Neuronal stem cell (in vitro differentiated cells): ENCODE data around the gene PRKCE.

ENCODE experiments used
- DNase-seq: peaks from one replicate; pipeline ENCODE4 v3.0.0-alpha.2; 2013; ENCODE audit warnings: low spot score
- H2AFZ ChIP-seq: one replicate; pipeline ENCODE4 v1.6.1; 2013; ENCODE audit warnings: mild to moderate bottlenecking, low read length, inconsistent platforms
- H2AK5ac ChIP-seq: 2 replicates; pipeline ENCODE4 v1.6.1; 2013; ENCODE audit warnings: low read depth, mild to moderate bottlenecking, inconsistent platforms, low read length, moderate library complexity, mixed read lengths
- H2BK120ac ChIP-seq: 2 replicates; pipeline ENCODE4 v1.6.1; 2013; ENCODE audit warnings: low read depth, mild to moderate bottlenecking, inconsistent platforms, low read length, moderate library complexity, mixed read lengths
- H2BK12ac ChIP-seq: one replicate; pipeline ENCODE4 v1.6.1; 2013; ENCODE audit warnings: low read length, inconsistent platforms
- H2BK15ac ChIP-seq: 2 replicates; pipeline ENCODE4 v1.6.1; 2013; ENCODE audit warnings: mild to moderate bottlenecking, low read length, inconsistent platforms, mixed read lengths
- H2BK5ac ChIP-seq: one replicate; pipeline ENCODE4 v1.6.1; 2013; ENCODE audit warnings: inconsistent platforms, mild to moderate bottlenecking, low read length, moderate library complexity
- H3K14ac ChIP-seq: one replicate; pipeline ENCODE4 v1.6.1; 2013; ENCODE audit warnings: low read length, inconsistent platforms
- H3K18ac ChIP-seq: 2 replicates; pipeline ENCODE4 v1.6.1; 2013; ENCODE audit warnings: low read length, inconsistent platforms
- H3K23ac ChIP-seq: 2 replicates; pipeline ENCODE4 v1.6.1; 2013; ENCODE audit warnings: low read depth, mild to moderate bottlenecking, mixed read lengths, low read length, inconsistent platforms; ENCODE audit not compliant: poor library complexity
- H3K27ac ChIP-seq: replicated peaks from 3 replicates; pipeline ENCODE4 v1.5.1; 2013; ENCODE audit warnings: low read length, inconsistent platforms
- H3K27me3 ChIP-seq, 3 experiments: 2 replicates each; pipeline ENCODE4 v1.6.1; 2013; ENCODE audit warnings: low read length in 3 of 3, mild to moderate bottlenecking in 2 of 3, inconsistent platforms in 1 of 3, low read depth in 1 of 3, mixed read lengths in 1 of 3, moderate library complexity in 1 of 3; ENCODE audit not compliant: control insufficient read depth in 3 of 3, insufficient read depth in 3 of 3
- H3K36me3 ChIP-seq, 2 donors: replicated peaks in 1 of 2; 2 replicates each; pipeline ENCODE4 v1.6.1; 2013; ENCODE audit warnings: low read length in 2 of 2; ENCODE audit not compliant: control insufficient read depth in 2 of 2, insufficient read depth in 2 of 2
- H3K4ac ChIP-seq: 2 replicates; pipeline ENCODE4 v1.6.1; 2013; ENCODE audit warnings: inconsistent platforms, mild to moderate bottlenecking, low read length, moderate library complexity
- H3K4me1 ChIP-seq, 2 donors: 1 replicate in 1 of 2; 2 replicates in 1 of 2; pipeline ENCODE4 v1.6.1; 2013; ENCODE audit warnings: low read length in 2 of 2, low read depth in 1 of 2; ENCODE audit not compliant: control insufficient read depth in 2 of 2, insufficient read depth in 1 of 2
- H3K4me2 ChIP-seq: one replicate; pipeline ENCODE4 v1.6.1; 2013; ENCODE audit warnings: mild to moderate bottlenecking, low read length, inconsistent platforms; ENCODE audit not compliant: insufficient read depth, poor library complexity, severe bottlenecking
- H3K4me3 ChIP-seq, 2 donors: 2 replicates each; pipeline ENCODE4 v1.5.1; 2013; ENCODE audit warnings: low read length in 2 of 2, mild to moderate bottlenecking in 2 of 2, inconsistent platforms in 1 of 2, moderate library complexity in 1 of 2
- H3K79me1 ChIP-seq: one replicate; pipeline ENCODE4 v1.6.1; 2013; ENCODE audit warnings: low read depth, mild to moderate bottlenecking, inconsistent platforms, low read length, moderate library complexity
- H3K9ac ChIP-seq: one replicate; pipeline ENCODE4 v1.6.1; 2013; ENCODE audit warnings: mild to moderate bottlenecking, low read depth, low read length, inconsistent platforms; ENCODE audit not compliant: poor library complexity
- H3K9me3 ChIP-seq, 2 donors: replicated peaks in 1 of 2; 2 replicates each; pipeline versions ENCODE3 to v1.6.1; 2013; ENCODE audit warnings: low read length in 2 of 2, mild to moderate bottlenecking in 2 of 2, inconsistent platforms in 1 of 2, low read depth in 1 of 2, mixed read lengths in 1 of 2, moderate library complexity in 1 of 2; ENCODE audit not compliant: control insufficient read depth in 2 of 2, insufficient read depth in 1 of 2
- H4K8ac ChIP-seq: one replicate; pipeline ENCODE4 v1.6.1; 2013; ENCODE audit warnings: low read depth, mild to moderate bottlenecking, inconsistent platforms, low read length, moderate library complexity
- H4K91ac ChIP-seq: one replicate; pipeline ENCODE4 v1.6.1; 2013; ENCODE audit warnings: low read length, low read depth, mild to moderate bottlenecking, inconsistent platforms; ENCODE audit not compliant: poor library complexity
- WGBS, 2 donors: extraction: QIAGEN DNeasy Blood & Tissue Kit; methylation state at CpG; one replicate each; pipeline ENCODE4 v1.1.7; 2013; ENCODE audit warnings: missing lambda C conversion rate in 2 of 2, mixed read lengths in 1 of 2; ENCODE audit not compliant: insufficient read length in 2 of 2, insufficient replicate concordance in 1 of 2; ENCODE audit errors: extremely low coverage in 2 of 2; 5-methylcytosine and 5-hydroxymethylcytosine counted together

The PRKCE gene

DNA sequence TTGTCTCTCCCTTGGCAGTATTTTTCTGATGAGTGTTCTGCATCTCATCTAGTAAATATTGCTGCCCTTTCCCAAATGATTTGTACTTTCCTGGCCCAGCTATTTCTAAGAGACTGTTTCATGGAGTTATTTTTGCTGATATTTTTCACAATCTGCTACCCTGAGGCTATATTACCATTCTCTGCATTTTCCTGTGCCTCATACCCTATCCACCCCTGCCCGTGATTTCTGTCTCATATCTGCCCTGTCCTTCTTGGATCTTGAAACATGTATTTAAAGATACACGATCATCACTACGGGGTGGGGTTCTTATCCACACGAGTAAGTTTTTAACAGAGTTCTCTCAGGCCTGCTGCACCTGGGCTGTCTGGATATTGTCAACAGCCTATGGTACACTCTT is 556.1 kb downstream of the PRKCE start:
- H3K4me1 ChIP-seq: no peaks in the 10 kb centered on the region
- H3K14ac ChIP-seq: no peak overlapping the region
- H3K23ac ChIP-seq: no peak overlapping the region
- H3K27ac ChIP-seq: no peak overlapping the region
- no peak overlapping the region for H4K91ac ChIP-seq
- no peak overlapping the region for H3K4me2 ChIP-seq
- H4K8ac ChIP-seq: no peak overlapping the region
- no peak overlapping the region for H3K4me3 ChIP-seq
- no peak overlapping the region for H3K18ac ChIP-seq
- H2BK12ac ChIP-seq: no peak overlapping the region
- no peak overlapping the region for H2BK5ac ChIP-seq
- no peaks in the 10 kb centered on the region for H3K36me3 ChIP-seq
- H3K9ac ChIP-seq: no peak overlapping the region
- H3K79me1 ChIP-seq: no peaks in the 10 kb centered on the region
- no peaks in the 10 kb centered on the region for H3K9me3 ChIP-seq
- WGBS, 2 donors: no CpG with 5 or more reads among the region's 4 CpGs
- H2AFZ ChIP-seq: no peak overlapping the region
- H2BK15ac ChIP-seq: no peak overlapping the region
- no peaks in the 10 kb centered on the region for H3K27me3 ChIP-seq
- no peak overlapping the region for H2BK120ac ChIP-seq
- no peak overlapping the region for H3K4ac ChIP-seq
- no peak for DNase-seq
- H2AK5ac ChIP-seq: no peak overlapping the region

DNA sequence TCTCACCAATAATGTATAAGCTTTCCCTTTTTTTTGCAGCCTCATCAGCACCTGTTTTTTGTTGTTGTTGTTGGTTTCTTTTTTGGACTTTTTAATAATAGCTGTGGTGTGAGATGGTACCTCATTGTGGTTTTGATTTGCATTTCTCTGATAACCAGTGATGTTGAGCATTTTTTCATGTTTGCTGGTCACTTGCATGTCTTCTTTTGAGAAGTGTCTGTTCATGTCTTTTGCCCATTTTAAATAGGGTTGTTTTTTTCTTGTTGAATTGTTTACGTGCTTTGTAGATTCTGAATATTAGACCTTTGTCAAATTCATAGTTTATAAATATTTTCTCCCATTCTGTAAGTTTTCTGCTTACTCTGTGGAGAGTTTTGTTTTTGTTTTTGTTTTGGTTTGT is 557.3 kb downstream of the PRKCE start:
- Histone ChIP-seq H3K4me3 (no peak overlapping the region), H2BK15ac (no peak overlapping the region), H2AFZ (no peak overlapping the region), H2BK120ac (no peak overlapping the region), H2BK5ac (no peak overlapping the region), H3K9me3 (no peaks in the 10 kb centered on the region), H3K27ac (no peak overlapping the region), H4K8ac (no peak overlapping the region), H3K36me3 (no peaks in the 10 kb centered on the region), H3K4me1 (no peaks in the 10 kb centered on the region), H4K91ac (no peak overlapping the region), H3K23ac (no peak overlapping the region), H2BK12ac (no peak overlapping the region), H2AK5ac (no peak overlapping the region), H3K27me3 (no peaks in the 10 kb centered on the region), H3K4ac (no peak overlapping the region), H3K14ac (no peak overlapping the region), H3K4me2 (no peak overlapping the region), H3K18ac (no peak overlapping the region), H3K9ac (no peak overlapping the region), H3K79me1 (no peaks in the 10 kb centered on the region)
- no peak for DNase-seq
- no CpG with 5 or more reads among the region's 1 CpG for WGBS, 2 donors

DNA sequence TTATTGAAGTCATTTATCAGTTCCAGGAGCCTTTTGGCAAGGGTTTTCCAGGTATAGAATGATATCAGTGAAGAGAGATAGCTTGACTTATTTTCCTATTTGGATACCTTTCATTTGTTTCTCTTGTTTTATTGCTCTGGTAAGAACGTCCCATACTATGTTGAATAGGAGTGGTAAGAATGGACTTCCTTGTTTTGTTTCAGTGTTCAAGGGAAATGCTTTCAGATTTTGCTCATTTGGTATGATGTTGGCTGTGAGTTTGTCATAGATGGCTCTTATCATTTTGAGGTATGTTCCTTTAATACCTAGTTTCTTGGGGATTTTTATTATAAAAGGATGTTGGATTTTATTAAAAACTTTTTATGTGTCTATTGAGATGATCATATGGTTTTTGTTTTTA is 558.6 kb downstream of the PRKCE start:
- Histone ChIP-seq H3K27me3 (no peaks in the 10 kb centered on the region), H3K36me3 (no peaks in the 10 kb centered on the region), H2AFZ (no peak overlapping the region), H2BK15ac (no peak overlapping the region), H2AK5ac (no peak overlapping the region), H3K27ac (no peak overlapping the region), H3K23ac (no peak overlapping the region), H3K9me3 (no peaks in the 10 kb centered on the region), H4K8ac (no peak overlapping the region), H2BK120ac (no peak overlapping the region), H3K4me2 (no peak overlapping the region), H3K4ac (no peak overlapping the region), H2BK12ac (no peak overlapping the region), H3K4me3 (no peak overlapping the region), H3K14ac (no peak overlapping the region), H3K4me1 (no peaks in the 10 kb centered on the region), H3K18ac (no peak overlapping the region), H3K79me1 (no peaks in the 10 kb centered on the region), H4K91ac (no peak overlapping the region), H3K9ac (no peak overlapping the region), H2BK5ac (no peak overlapping the region)
- DNase-seq: no peak
- no CpG with 5 or more reads among the region's 1 CpG for WGBS, 2 donors

DNA sequence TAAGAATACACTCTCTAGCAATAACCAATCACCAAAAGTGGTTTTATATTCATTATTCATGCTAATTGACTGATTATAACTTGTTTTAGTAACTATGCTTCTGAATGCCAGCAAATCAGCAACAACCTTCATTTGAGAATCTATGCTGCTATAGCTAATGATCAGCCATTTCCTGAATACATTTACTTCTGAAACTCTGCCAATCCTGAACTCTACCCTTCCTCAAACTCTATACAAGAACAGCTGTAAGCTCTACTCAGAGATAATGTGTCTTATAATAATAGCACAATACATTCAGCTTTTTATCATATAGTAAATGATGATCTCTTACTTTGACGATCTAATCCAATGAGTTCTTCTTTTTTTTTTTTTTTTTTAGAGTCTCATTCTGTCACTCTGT is 560.0 kb downstream of the PRKCE start:
- H2BK120ac ChIP-seq: no peak overlapping the region
- no peak overlapping the region for H2BK15ac ChIP-seq
- no peak overlapping the region for H3K4ac ChIP-seq
- H4K91ac ChIP-seq: no peak overlapping the region
- H2AK5ac ChIP-seq: no peak overlapping the region
- WGBS, 2 donors: no CpG with 5 or more reads among the region's 1 CpG
- no peak overlapping the region for H2BK12ac ChIP-seq
- no peak overlapping the region for H3K23ac ChIP-seq
- H2AFZ ChIP-seq: no peak overlapping the region
- H4K8ac ChIP-seq: no peak overlapping the region
- no peaks in the 10 kb centered on the region for H3K27me3 ChIP-seq
- no peak overlapping the region for H3K18ac ChIP-seq
- no peaks in the 10 kb centered on the region for H3K4me1 ChIP-seq
- no peak overlapping the region for H2BK5ac ChIP-seq
- no peak overlapping the region for H3K4me3 ChIP-seq
- no peaks in the 10 kb centered on the region for H3K79me1 ChIP-seq
- no peak overlapping the region for H3K9ac ChIP-seq
- peaks cover 0 to 2% of the 10 kb centered on the region in 2 donors for H3K9me3 ChIP-seq
- DNase-seq: no peak
- H3K36me3 ChIP-seq: no peaks in the 10 kb centered on the region
- no peak overlapping the region for H3K27ac ChIP-seq
- no peak overlapping the region for H3K14ac ChIP-seq
- no peak overlapping the region for H3K4me2 ChIP-seq
